GM15510 (cell line): Measurements from ENCODE around the gene SMARCA4.

ENCODE experiments used
- POLR2A ChIP-seq: IDR thresholded peaks from 3 replicates; pipeline ENCODE4 v1.6.1; 2011; ENCODE audit warnings: borderline replicate concordance; ENCODE audit not compliant: insufficient read length; ENCODE audit errors: extremely low read depth

Gene SMARCA4

GRCh38 chr19:10963865-10964264, 3.0 kb downstream of the SMARCA4 start:
- no peak for TF ChIP-seq POLR2A

GRCh38 chr19:10964903-10965302, 4.1 kb downstream of the SMARCA4 start:
- TF ChIP-seq POLR2A, result no peak

GRCh38 chr19:10965398-10965797, 4.6 kb downstream of the SMARCA4 start:
- no peak for TF ChIP-seq POLR2A

- no peak for TF ChIP-seq POLR2A
Measured at GRCh38 chr19:10966809-10967208, 6.0 kb downstream of the SMARCA4 start.

- TF ChIP-seq POLR2A, result no peak
Measured at GRCh38 chr19:10968527-10969135, 7.8 kb downstream of the SMARCA4 start.

GRCh38 chr19:10971107-10971726, 10.4 kb downstream of the SMARCA4 start:
- TF ChIP-seq POLR2A, result no peak

- TF ChIP-seq POLR2A, result no peak
Measured at GRCh38 chr19:10975374-10976130, 14.7 kb downstream of the SMARCA4 start.

GRCh38 chr19:10976131-10976892, 15.5 kb downstream of the SMARCA4 start:
- TF ChIP-seq POLR2A, result no peak

GRCh38 chr19:10977742-10978092, 16.9 kb downstream of the SMARCA4 start:
- TF ChIP-seq POLR2A, result no peak

GRCh38 chr19:10979951-10980381, 19.1 kb downstream of the SMARCA4 start:
- TF ChIP-seq POLR2A, result no peak

- TF ChIP-seq POLR2A, result no peak
Measured at GRCh38 chr19:10981252-10981895, 20.5 kb downstream of the SMARCA4 start.

- TF ChIP-seq POLR2A, result no peak
Measured at GRCh38 chr19:10983026-10983425, 22.2 kb downstream of the SMARCA4 start.

- TF ChIP-seq POLR2A, result no peak
Measured at GRCh38 chr19:10984166-10984735, 23.4 kb downstream of the SMARCA4 start.

- no peak for TF ChIP-seq POLR2A
Measured at GRCh38 chr19:10985502-10985901, 24.7 kb downstream of the SMARCA4 start.
